Measurements from ENCODE around the gene SYNGR3. TPM values are rescaled to one million over a fixed set of nuclear protein-coding genes. Genes with fewer than 3 reads are reported as not detected.
A peak's percentile ranks its signal among the peaks of the same experiment; 100 is the strongest.

SYNGR3 gene
- total and polyA plus RNA-seq, 10 donors = 0.85 to 11.4 (median 2.8) TPM

- 9 to 32% (median 24%) methylated on average over 12 to 70 of the region's 70 CpGs for WGBS, 5 donors
- Histone ChIP-seq H3K27me3 (replicated peaks in 1 of 7) (peaks cover 3 to 93% (median 41%) of the 10 kb centered on the region in 7 donors), H3K4me1 (peaks cover 5 to 39% (median 21%) of the 10 kb centered on the region in 6 donors), H3K9me3 (no peaks in the 10 kb centered on the region), H3K4me3 (peak overlapping the region in 1 of 8 donors; percentile 1), H3K36me3 (peaks cover 23 to 52% (median 46%) of the 10 kb centered on the region in 6 donors), H3K27ac (no peak overlapping the region)
- intact Hi-C loops (cut with DNase I; ENCODE audit: low total_unique reads) = no loop called here
- DNase-seq = no peak
- TF ChIP-seq, protein P1, sequence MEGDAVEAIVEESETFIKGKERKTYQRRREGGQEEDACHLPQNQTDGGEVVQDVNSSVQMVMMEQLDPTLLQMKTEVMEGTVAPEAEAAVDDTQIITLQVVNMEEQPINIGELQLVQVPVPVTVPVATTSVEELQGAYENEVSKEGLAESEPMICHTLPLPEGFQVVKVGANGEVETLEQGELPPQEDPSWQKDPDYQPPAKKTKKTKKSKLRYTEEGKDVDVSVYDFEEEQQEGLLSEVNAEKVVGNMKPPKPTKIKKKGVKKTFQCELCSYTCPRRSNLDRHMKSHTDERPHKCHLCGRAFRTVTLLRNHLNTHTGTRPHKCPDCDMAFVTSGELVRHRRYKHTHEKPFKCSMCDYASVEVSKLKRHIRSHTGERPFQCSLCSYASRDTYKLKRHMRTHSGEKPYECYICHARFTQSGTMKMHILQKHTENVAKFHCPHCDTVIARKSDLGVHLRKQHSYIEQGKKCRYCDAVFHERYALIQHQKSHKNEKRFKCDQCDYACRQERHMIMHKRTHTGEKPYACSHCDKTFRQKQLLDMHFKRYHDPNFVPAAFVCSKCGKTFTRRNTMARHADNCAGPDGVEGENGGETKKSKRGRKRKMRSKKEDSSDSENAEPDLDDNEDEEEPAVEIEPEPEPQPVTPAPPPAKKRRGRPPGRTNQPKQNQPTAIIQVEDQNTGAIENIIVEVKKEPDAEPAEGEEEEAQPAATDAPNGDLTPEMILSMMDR (IDR thresholded peaks at IDR 0.05 in 8 of 11, conservative IDR thresholded peaks at IDR 0.05 in 3 of 11) = no peak
- peak in 2 of 3 donors; percentile 38 to 49 for TF ChIP-seq POLR2AphosphoS5 (IDR thresholded peaks at IDR 0.05)
Measured at GRCh38 chr16:1979271-1980029, 10.3 kb upstream of the SYNGR3 start.

- peaks cover 21 to 45% (median 39%) of the 10 kb centered on the region in 6 donors for H3K36me3 ChIP-seq
- H3K4me3 ChIP-seq = no peak overlapping the region
- H3K27ac ChIP-seq = no peak overlapping the region
- peaks cover 3 to 85% (median 41%) of the 10 kb centered on the region in 7 donors for H3K27me3 ChIP-seq (replicated peaks in 1 of 7)
- H3K9me3 ChIP-seq = no peaks in the 10 kb centered on the region
- 7 to 17% (median 8%) methylated on average over 13 to 53 of the region's 53 CpGs for WGBS, 5 donors
- TF ChIP-seq POLR2AphosphoS5 (IDR thresholded peaks at IDR 0.05) (peak in 2 of 3 donors; percentile 21 to 53), POLR2A (IDR thresholded peaks at IDR 0.05) (no peak)
- TF ChIP-seq, protein P1 (IDR thresholded peaks at IDR 0.05 in 8 of 11, conservative IDR thresholded peaks at IDR 0.05 in 3 of 11) = no peak
- DNase-seq = no peak
- peaks cover 13 to 46% (median 29%) of the 10 kb centered on the region in 6 donors for H3K4me1 ChIP-seq
- intact Hi-C loops (cut with DNase I; ENCODE audit: low total_unique reads) = no loop called here
Measured at GRCh38 chr16:1980030-1980769, 9.6 kb upstream of the SYNGR3 start.

DNA sequence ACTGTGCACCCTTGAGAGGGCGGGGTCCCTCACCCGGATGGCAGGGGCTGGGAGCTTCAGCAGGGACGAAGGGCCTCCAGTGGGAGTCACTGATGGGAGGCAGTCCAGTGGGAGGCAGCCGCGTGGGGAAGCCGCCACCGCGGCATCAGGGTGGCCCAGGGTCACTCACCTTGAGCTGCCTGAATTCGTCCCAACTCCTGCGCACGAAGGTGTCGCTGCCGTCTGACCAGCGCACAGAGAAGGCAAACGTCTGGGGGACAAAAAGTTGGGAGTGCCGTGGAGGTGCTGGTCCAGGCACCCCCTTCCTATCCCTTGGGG, 9.0 kb upstream of the SYNGR3 start:
- no peak for DNase-seq
- H3K9me3 ChIP-seq = no peaks in the 10 kb centered on the region
- TF ChIP-seq, protein P1 (IDR thresholded peaks at IDR 0.05 in 8 of 11, conservative IDR thresholded peaks at IDR 0.05 in 3 of 11) = no peak
- TF ChIP-seq POLR2AphosphoS5 (IDR thresholded peaks at IDR 0.05) (no peak), POLR2A (IDR thresholded peaks at IDR 0.05) (no peak)
- peaks cover 16 to 52% (median 33%) of the 10 kb centered on the region in 6 donors for H3K4me1 ChIP-seq
- intact Hi-C loops (cut with DNase I; ENCODE audit: low total_unique reads) = no loop called here
- no peak overlapping the region for H3K4me3 ChIP-seq
- peaks cover 16 to 45% (median 37%) of the 10 kb centered on the region in 6 donors for H3K36me3 ChIP-seq
- no peak overlapping the region for H3K27ac ChIP-seq
- H3K27me3 ChIP-seq (replicated peaks in 1 of 7) = peaks cover 3 to 80% (median 41%) of the 10 kb centered on the region in 7 donors
- 25 to 38% (median 26%) methylated on average over 8 to 16 of the region's 16 CpGs for WGBS, 5 donors

- intact Hi-C loops (cut with DNase I; ENCODE audit: low total_unique reads) = no loop called here
- Histone ChIP-seq H3K27me3 (replicated peaks in 1 of 7) (peaks cover 3 to 73% (median 41%) of the 10 kb centered on the region in 7 donors), H3K27ac (no peak within 1 kb of the TSS), H3K36me3 (peaks cover 11 to 45% (median 37%) of the 10 kb centered on the region in 6 donors), H3K9me3 (no peaks in the 10 kb centered on the region), H3K4me3 (no peak within 1 kb of the TSS), H3K4me1 (peaks cover 16 to 53% (median 35%) of the 10 kb centered on the region in 6 donors)
- no peak for DNase-seq
- TF ChIP-seq POLR2AphosphoS5 (IDR thresholded peaks at IDR 0.05) = no peak
- no peak for TF ChIP-seq POLR2A (IDR thresholded peaks at IDR 0.05)
- TF ChIP-seq, protein P1 (IDR thresholded peaks at IDR 0.05 in 8 of 11, conservative IDR thresholded peaks at IDR 0.05 in 3 of 11) = no peak
- WGBS, 5 donors = 21 to 41% (median 33%) methylated on average over 5 to 6 of the region's 6 CpGs
Measured at GRCh38 chr16:1981398-1981836, 8.4 kb upstream of the SYNGR3 start, which contains the start of gene NOXO1. NOXO1 (minus strand) TSS chr16:1981469; CDS start chr16:1981179, 290 bp downstream.

Measured in spleen (tissue), 11 donors.